Measurements from ENCODE around the gene IRF3. TPM values are rescaled to one million over a fixed set of nuclear protein-coding genes. Genes with fewer than 3 reads are reported as not detected.
"Not testable (repeated sequence)": the region's sequence is repeated elsewhere in the genome, so short reads cannot be mapped to it uniquely, and the experiment has no call there.

IRF3 gene
- total RNA-seq, 2 experiments from 2014 or later: 159 to 170 TPM

GRCh38 chr19:49642492-49643035 lies 23.1 kb downstream of the IRF3 start:
- no peaks in the 10 kb centered on the region for H3K9me3 Mint-ChIP-seq (ENCODE audit: low read depth)
- ATAC-seq (no peak), DNase-seq (no peak)
- peak overlapping the region; percentile 99 for H3K27ac Mint-ChIP-seq
- peak overlapping the region; percentile 93 for H3K4me3 Mint-ChIP-seq
- peaks cover 6% of the 10 kb centered on the region for H3K27me3 Mint-ChIP-seq
- H3K4me1 Mint-ChIP-seq: peaks cover 44% of the 10 kb centered on the region
- CTCF ChIA-PET: interaction anchor here (0.7 to 4.9 kb wide), 11 partner anchors 13 to 153 kb away, joined by 3 to 54 read pairs (median 5); partner anchors contain the start of genes BCL2L12, IRF3 and PRMT1
- H3K36me3 Mint-ChIP-seq: peaks cover 7% of the 10 kb centered on the region

GRCh38 chr19:49641688-49642491 lies 23.8 kb downstream of the IRF3 start, which contains the start of gene SCAF1:
SCAF1 (plus strand) TSS chr19:49642209; CDS start chr19:49645027, 2,818 bp downstream.
- H3K4me3 Mint-ChIP-seq: peak within 1 kb of the TSS; percentile 93
- CTCF ChIA-PET: interaction anchor here (0.7 to 4.9 kb wide), 8 partner anchors 23 to 153 kb away, joined by 3 to 54 read pairs (median 4); partner anchors contain the start of genes BCL2L12, IRF3 and PRMT1
- DNase-seq: peak; percentile 100
- peak within 1 kb of the TSS; percentile 99 for H3K27ac Mint-ChIP-seq
- H3K27me3 Mint-ChIP-seq: peaks cover 6% of the 10 kb centered on the region
- peaks cover 7% of the 10 kb centered on the region for H3K36me3 Mint-ChIP-seq
- H3K4me1 Mint-ChIP-seq: peaks cover 44% of the 10 kb centered on the region
- ATAC-seq: peak; percentile 63
- H3K9me3 Mint-ChIP-seq (ENCODE audit: low read depth): no peaks in the 10 kb centered on the region

GRCh38 chr19:49640113-49640898 lies 25.4 kb downstream of the IRF3 start, which contains the start of gene RRAS:
RRAS (minus strand) TSS chr19:49640143; CDS start chr19:49640098, 45 bp downstream.
- Mint-ChIP-seq H3K36me3 (peaks cover 4% of the 10 kb centered on the region), H3K4me3 (peak within 1 kb of the TSS; percentile 93), H3K27ac (peak within 1 kb of the TSS; percentile 99), H3K4me1 (peaks cover 44% of the 10 kb centered on the region), H3K9me3 (ENCODE audit: low read depth) (no peaks in the 10 kb centered on the region), H3K27me3 (peaks cover 6% of the 10 kb centered on the region)
- CTCF ChIA-PET: interaction anchor here (0.9 to 4.9 kb wide), 12 partner anchors 9 to 647 kb away, joined by 3 to 54 read pairs (median 4); partner anchors contain the start of genes GYS1, NOSIP, PRMT1 and PRR12
- DNase-seq (peak; percentile 100), ATAC-seq (peak; percentile 75)

GRCh38 chr19:49639401-49640112 lies 26.1 kb downstream of the IRF3 start:
- Mint-ChIP-seq H3K9me3 (ENCODE audit: low read depth) (no peaks in the 10 kb centered on the region), H3K27me3 (peaks cover 6% of the 10 kb centered on the region), H3K36me3 (peaks cover 4% of the 10 kb centered on the region), H3K4me1 (peaks cover 44% of the 10 kb centered on the region), H3K27ac (peak overlapping the region; percentile 41), H3K4me3 (peak overlapping the region; percentile 93)
- DNase-seq (no peak), ATAC-seq (no peak)
- CTCF ChIA-PET: interaction anchor here (0.9 to 4.9 kb wide), 10 partner anchors 33 to 646 kb away, joined by 3 to 54 read pairs (median 5); partner anchors contain the start of genes GYS1, NOSIP, PRMT1 and PRR12

- CTCF ChIA-PET: interaction anchor here (0.6 to 3.5 kb wide), 2 partner anchors 19 to 35 kb away, joined by 3 to 11 read pairs; no protein-coding TSS in a partner anchor
- no peak for DNase-seq
- Mint-ChIP-seq H3K4me3 (peak overlapping the region; percentile 28), H3K36me3 (no peaks in the 10 kb centered on the region), H3K9me3 (ENCODE audit: low read depth) (no peaks in the 10 kb centered on the region), H3K4me1 (peaks cover 29% of the 10 kb centered on the region), H3K27ac (no peak overlapping the region), H3K27me3 (peaks cover 6% of the 10 kb centered on the region)
- no peak for ATAC-seq
Measured at GRCh38 chr19:49637821-49638738, 27.6 kb downstream of the IRF3 start.

- DNase-seq (no peak), ATAC-seq (no peak)
- Mint-ChIP-seq H3K4me3 (no peak overlapping the region), H3K4me1 (peaks cover 19% of the 10 kb centered on the region), H3K9me3 (ENCODE audit: low read depth) (no peaks in the 10 kb centered on the region), H3K27me3 (peaks cover 6% of the 10 kb centered on the region), H3K27ac (no peak overlapping the region), H3K36me3 (no peaks in the 10 kb centered on the region)
- CTCF ChIA-PET: interaction anchor here (3.5 kb wide), 1 partner anchor 36 kb away, joined by 11 read pairs; no protein-coding TSS in a partner anchor
Measured at GRCh38 chr19:49636233-49636932, 29.3 kb downstream of the IRF3 start.

- no peak for ATAC-seq
- no peaks in the 10 kb centered on the region for H3K9me3 Mint-ChIP-seq (ENCODE audit: low read depth)
- no peak for DNase-seq
- H3K27me3 Mint-ChIP-seq: peaks cover 6% of the 10 kb centered on the region
- CTCF ChIA-PET: interaction anchor here (3.5 kb wide), 1 partner anchor 37 kb away, joined by 11 read pairs; no protein-coding TSS in a partner anchor
- no peak overlapping the region for H3K4me3 Mint-ChIP-seq
- no peaks in the 10 kb centered on the region for H3K36me3 Mint-ChIP-seq
- H3K4me1 Mint-ChIP-seq: peaks cover 15% of the 10 kb centered on the region
- H3K27ac Mint-ChIP-seq: no peak overlapping the region
Measured at GRCh38 chr19:49635530-49636232, 30.0 kb downstream of the IRF3 start.

GRCh38 chr19:49633273-49633672 lies 32.4 kb downstream of the IRF3 start:
- H3K27me3 Mint-ChIP-seq; H3K4me3 Mint-ChIP-seq; ATAC-seq; CTCF ChIA-PET; H3K27ac Mint-ChIP-seq; H3K9me3 Mint-ChIP-seq (ENCODE audit: low read depth); H3K36me3 Mint-ChIP-seq; DNase-seq; H3K4me1 Mint-ChIP-seq: not testable (repeated sequence)

GRCh38 chr19:49632576-49632975 lies 33.1 kb downstream of the IRF3 start:
- Mint-ChIP-seq H3K27me3 (no peaks in the 10 kb centered on the region), H3K27ac (no peak overlapping the region), H3K4me1 (no peaks in the 10 kb centered on the region), H3K4me3 (no peak overlapping the region), H3K36me3 (peaks cover 6% of the 10 kb centered on the region), H3K9me3 (ENCODE audit: low read depth) (no peaks in the 10 kb centered on the region)
- DNase-seq: no peak
- CTCF ChIA-PET: no interaction called here
- no peak for ATAC-seq

- CTCF ChIA-PET: interaction anchor here (0.7 kb wide), 1 partner anchor 16 kb away, joined by 6 read pairs; no protein-coding TSS in a partner anchor
- Mint-ChIP-seq H3K4me3 (no peak overlapping the region), H3K9me3 (ENCODE audit: low read depth) (no peaks in the 10 kb centered on the region), H3K27ac (no peak overlapping the region), H3K27me3 (no peaks in the 10 kb centered on the region), H3K36me3 (peaks cover 10% of the 10 kb centered on the region), H3K4me1 (no peaks in the 10 kb centered on the region)
- DNase-seq (no peak), ATAC-seq (no peak)
Measured at GRCh38 chr19:49631610-49632192, 34.0 kb downstream of the IRF3 start.

Data from activated CD8-positive, alpha-beta memory T cell treated with anti-CD3 and anti-CD28 coated beads, Interleukin-2, amount 10 ng/mL, durations not matched to agents 7 days and 5 days (primary cell).